OCI-LY1 (cell line): ENCODE results near the gene GAMT.

ENCODE experiments used
- EZH2 ChIP-seq: fragments of 200-600 bp; sonication (generic), shearing (Covaris generic); IDR thresholded peaks from 2 replicates; pipeline ENCODE4 v1.8.0; 2017; ENCODE audit warnings: borderline replicate concordance, mixed run types, mild to moderate bottlenecking, antibody characterized with exemption, low read length, moderate library complexity, mixed read lengths
- TF ChIP-seq, protein P1 (sequence below): fragments of 200-600 bp; sonication (generic), shearing (Covaris generic); IDR thresholded peaks from 2 replicates; pipeline ENCODE4 v1.5.1; 2017; ENCODE audit warnings: mild to moderate bottlenecking, antibody characterized with exemption, low read length, moderate library complexity, mixed read lengths

DNA sequence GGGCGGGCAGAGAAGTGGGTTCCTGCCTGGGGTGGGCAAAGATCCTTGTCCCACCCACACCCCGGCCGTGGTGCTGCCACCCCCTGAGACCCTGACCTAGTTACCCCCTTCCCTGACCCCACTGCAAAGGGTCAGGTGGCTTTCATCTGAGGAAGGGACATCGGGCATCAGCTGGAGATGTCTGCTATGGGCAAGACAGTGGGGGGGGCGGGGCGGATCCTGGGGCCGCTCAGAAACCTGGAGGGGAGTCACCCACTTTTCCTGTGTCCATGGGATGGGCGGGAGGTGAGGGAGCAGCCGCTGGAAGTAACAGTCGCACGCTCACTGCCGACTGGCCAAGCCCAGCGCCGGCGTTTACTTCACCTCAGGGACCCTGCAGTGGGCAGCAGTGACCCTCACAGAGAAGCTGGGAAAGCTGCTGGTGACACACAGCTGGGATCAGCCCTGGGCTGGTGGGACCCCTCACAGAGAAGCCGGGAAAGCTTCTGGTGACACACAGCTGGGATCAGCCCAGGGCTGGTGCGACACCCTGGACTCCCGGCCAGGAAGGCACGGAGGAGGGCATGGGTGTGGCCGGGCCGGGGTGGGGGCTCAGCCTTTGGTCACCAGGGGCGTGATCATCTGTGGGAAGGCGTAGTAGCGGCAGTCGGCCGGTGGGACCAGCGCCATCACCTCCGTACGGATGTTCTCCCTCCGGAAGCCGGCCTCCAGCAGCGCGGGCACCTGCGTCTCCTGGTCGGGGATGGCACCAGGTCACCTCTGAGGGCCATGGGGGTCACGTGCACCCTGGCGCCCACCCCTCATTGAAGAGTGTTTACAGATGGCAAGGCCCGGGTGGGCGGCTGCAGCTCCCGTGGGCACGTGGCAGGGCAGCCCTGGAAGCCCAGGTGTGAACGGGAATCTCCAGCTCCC lies 4.3 kb downstream of the GAMT start:
- no peak for TF ChIP-seq EZH2
- TF ChIP-seq, protein P1, sequence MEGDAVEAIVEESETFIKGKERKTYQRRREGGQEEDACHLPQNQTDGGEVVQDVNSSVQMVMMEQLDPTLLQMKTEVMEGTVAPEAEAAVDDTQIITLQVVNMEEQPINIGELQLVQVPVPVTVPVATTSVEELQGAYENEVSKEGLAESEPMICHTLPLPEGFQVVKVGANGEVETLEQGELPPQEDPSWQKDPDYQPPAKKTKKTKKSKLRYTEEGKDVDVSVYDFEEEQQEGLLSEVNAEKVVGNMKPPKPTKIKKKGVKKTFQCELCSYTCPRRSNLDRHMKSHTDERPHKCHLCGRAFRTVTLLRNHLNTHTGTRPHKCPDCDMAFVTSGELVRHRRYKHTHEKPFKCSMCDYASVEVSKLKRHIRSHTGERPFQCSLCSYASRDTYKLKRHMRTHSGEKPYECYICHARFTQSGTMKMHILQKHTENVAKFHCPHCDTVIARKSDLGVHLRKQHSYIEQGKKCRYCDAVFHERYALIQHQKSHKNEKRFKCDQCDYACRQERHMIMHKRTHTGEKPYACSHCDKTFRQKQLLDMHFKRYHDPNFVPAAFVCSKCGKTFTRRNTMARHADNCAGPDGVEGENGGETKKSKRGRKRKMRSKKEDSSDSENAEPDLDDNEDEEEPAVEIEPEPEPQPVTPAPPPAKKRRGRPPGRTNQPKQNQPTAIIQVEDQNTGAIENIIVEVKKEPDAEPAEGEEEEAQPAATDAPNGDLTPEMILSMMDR = no peak
